D721Med (cell line): Measurements from ENCODE around the gene CCDC187.

Source experiments
- DNase-seq: peaks from one replicate; pipeline ENCODE4 v3.0.0; 2011; ENCODE audit warnings: low spot score; ENCODE audit not compliant: insufficient read length
- FAIRE-seq: peaks from 2 replicates; lab custom pipeline; 2011; peaks lifted over from hg19 to GRCh38; lab: Jason Lieb, UNC
- CTCF ChIP-seq: IDR thresholded peaks from 2 replicates; pipeline ENCODE4 v1.5.1; 2012; ENCODE audit warnings: mild to moderate bottlenecking, control low read depth; ENCODE audit not compliant: insufficient read depth; ENCODE audit errors: missing control alignments

CCDC187 gene

GRCh38 chr9:136231478-136232297, 72.2 kb downstream of the CCDC187 start:
- no peak for FAIRE-seq
- DNase-seq, result no peak
- TF ChIP-seq CTCF, result no peak

- FAIRE-seq (no peak), DNase-seq (no peak)
- TF ChIP-seq CTCF, result no peak
These were observed 73.1 kb downstream of the CCDC187 start for GRCh38 chr9:136230773-136231172.

- no peak for TF ChIP-seq CTCF
- no peak for DNase-seq
- FAIRE-seq, result no peak
These were observed 73.5 kb downstream of the CCDC187 start for GRCh38 chr9:136230365-136230764.

GRCh38 chr9:136229096-136230065, 74.5 kb downstream of the CCDC187 start:
- FAIRE-seq (no peak), DNase-seq (no peak)
- no peak for TF ChIP-seq CTCF

- TF ChIP-seq CTCF, result no peak
- FAIRE-seq (no peak), DNase-seq (no peak)
These were observed 75.6 kb downstream of the CCDC187 start for GRCh38 chr9:136228107-136228875.

GRCh38 chr9:136226680-136227407, 77.0 kb downstream of the CCDC187 start:
- no peak for FAIRE-seq
- DNase-seq, result no peak
- no peak for TF ChIP-seq CTCF
